Duodenal mucosa (tissue), 2 donors: ENCODE results near the gene PYCARD.
"Not testable (repeated sequence)": the region's sequence is repeated elsewhere in the genome, so short reads cannot be mapped to it uniquely, and the experiment has no call there.

Source experiments
- H3K27ac ChIP-seq: one replicate; pipeline ENCODE4 v1.7.0; 2013; ENCODE audit warnings: low read depth, low read length
- H3K27me3 ChIP-seq, 2 donors: one replicate each; pipeline ENCODE4 v1.7.0; 2013; ENCODE audit warnings: low read length in 2 of 2, control low read depth in 1 of 2; ENCODE audit not compliant: insufficient read depth in 2 of 2, control insufficient read depth in 1 of 2
- H3K36me3 ChIP-seq, 2 donors: one replicate each; pipeline ENCODE4 v1.7.0; 2013; ENCODE audit warnings: low read length in 2 of 2, control low read depth in 1 of 2; ENCODE audit not compliant: insufficient read depth in 2 of 2, control insufficient read depth in 1 of 2
- H3K4me1 ChIP-seq, 2 donors: one replicate each; pipeline ENCODE4 v1.7.0; 2013; ENCODE audit warnings: low read length in 2 of 2, control low read depth in 1 of 2; ENCODE audit not compliant: insufficient read depth in 2 of 2, control insufficient read depth in 1 of 2
- H3K4me3 ChIP-seq, 2 donors: one replicate each; pipeline ENCODE4 v1.7.0; 2013; ENCODE audit warnings: low read length in 2 of 2, low read depth in 1 of 2
- H3K9ac ChIP-seq, 2 donors: one replicate each; pipeline ENCODE4 v1.7.0; 2013; ENCODE audit warnings: low read length in 2 of 2, low read depth in 1 of 2
- H3K9me3 ChIP-seq, 2 donors: one replicate each; pipeline ENCODE4 v1.7.0; 2013; ENCODE audit warnings: low read length in 2 of 2, control low read depth in 1 of 2; ENCODE audit not compliant: control insufficient read depth in 1 of 2

PYCARD gene

DNA sequence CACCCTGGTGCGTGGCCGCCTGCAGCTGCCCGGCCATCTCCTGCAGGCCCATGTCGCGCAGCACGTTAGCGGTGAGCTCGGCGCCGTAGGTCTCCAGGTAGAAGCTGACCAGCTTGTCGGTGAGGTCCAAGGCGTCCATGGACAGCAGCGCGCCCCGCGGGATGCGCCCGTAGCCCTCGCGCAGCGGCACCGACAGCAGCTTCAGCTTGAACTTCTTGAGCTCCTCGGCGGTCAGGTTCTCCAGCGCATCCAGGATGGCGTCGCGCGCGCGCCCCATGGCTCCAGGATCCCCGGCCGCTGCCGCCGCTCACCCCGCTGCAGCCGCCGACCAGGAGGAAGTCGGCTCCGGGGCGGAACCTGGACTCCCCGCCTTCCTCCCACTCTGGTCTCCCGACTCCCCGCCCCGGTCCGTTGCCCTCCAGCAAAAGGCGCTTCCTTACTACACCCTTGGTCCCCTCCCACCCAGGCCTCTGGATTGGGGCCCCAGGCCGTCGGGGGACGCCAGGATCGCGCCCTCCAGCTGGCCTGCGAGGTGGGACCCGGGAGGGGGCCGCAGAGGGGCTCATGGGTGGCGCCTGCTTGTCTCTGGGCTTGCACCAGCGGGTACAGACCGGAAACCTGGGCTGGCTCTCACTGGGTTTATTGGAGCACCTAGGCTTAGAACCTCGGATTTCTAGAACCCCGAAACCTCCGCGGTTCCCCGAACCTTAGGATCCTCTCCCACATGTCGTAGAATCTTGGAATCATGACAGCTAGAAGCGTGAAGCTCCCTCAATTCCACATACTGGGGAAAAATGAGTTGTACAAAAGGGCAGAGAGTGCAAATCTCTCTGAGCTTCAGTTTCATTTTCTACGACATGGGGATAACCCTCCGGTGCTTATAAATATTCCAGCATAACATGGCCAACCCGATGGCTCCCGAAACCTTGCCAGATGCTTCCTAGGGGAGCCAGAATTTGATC lies at the start of gene PYCARD:
Gene PYCARD (minus strand): TSS at position 347 of the 962 bp plus-strand sequence. CDS start 70 bp downstream, at position 277.
- Histone ChIP-seq H3K9me3 (no peaks in the 10 kb centered on the region), H3K27me3 (no peaks in the 10 kb centered on the region), H3K9ac (peak within 1 kb of the TSS; percentile 69 to 95), H3K4me3 (peak within 1 kb of the TSS; percentile 93 to 96), H3K27ac (peak within 1 kb of the TSS; percentile 76), H3K36me3 (peaks cover 2 to 7% of the 10 kb centered on the region in 2 donors), H3K4me1 (peaks cover 35 to 46% of the 10 kb centered on the region in 2 donors)

- H3K4me1 ChIP-seq, result no peaks in the 10 kb centered on the region
- no peak overlapping the region for H3K4me3 ChIP-seq
- H3K9ac ChIP-seq, result no peak overlapping the region
- H3K9me3 ChIP-seq, result no peaks in the 10 kb centered on the region
- peaks cover 0 to 8% of the 10 kb centered on the region in 2 donors for H3K27me3 ChIP-seq
- H3K27ac ChIP-seq, result no peak overlapping the region
- H3K36me3 ChIP-seq, result no peaks in the 10 kb centered on the region
Measured at GRCh38 chr16:31251435-31251834, 48.9 kb upstream of the PYCARD start.

- Histone ChIP-seq H3K9ac (no peak overlapping the region), H3K27me3 (peaks cover 0 to 8% of the 10 kb centered on the region in 2 donors)
Measured at GRCh38 chr16:31250782-31251384, 48.3 kb upstream of the PYCARD start.

DNA sequence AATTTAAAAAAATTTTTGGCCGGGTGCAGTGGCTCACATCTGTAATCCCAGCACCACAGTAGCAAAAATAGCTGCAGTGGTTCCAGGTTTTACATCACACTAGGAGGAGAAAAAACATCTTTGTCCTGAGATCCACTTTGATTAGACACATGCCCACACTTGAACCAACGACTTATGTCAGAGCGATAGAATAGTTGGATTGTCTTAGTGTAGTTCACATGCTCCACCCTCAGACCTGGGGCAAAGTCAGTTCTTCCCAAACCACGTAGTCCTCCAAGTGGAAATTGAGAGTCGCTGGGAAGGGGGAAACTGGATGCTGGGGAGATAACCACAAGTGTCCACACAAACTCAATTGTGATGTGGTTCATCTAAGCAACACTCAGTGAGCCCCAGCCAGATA lies 45.8 kb upstream of the PYCARD start:
- H3K4me1 ChIP-seq, result no peaks in the 10 kb centered on the region
- no peaks in the 10 kb centered on the region for H3K9me3 ChIP-seq
- H3K9ac ChIP-seq, result no peak overlapping the region
- no peak overlapping the region for H3K4me3 ChIP-seq
- H3K36me3 ChIP-seq, result no peaks in the 10 kb centered on the region
- peaks cover 0 to 8% of the 10 kb centered on the region in 2 donors for H3K27me3 ChIP-seq
- H3K27ac ChIP-seq, result no peak overlapping the region

More at GRCh38 chr16:31250782-31251384, 48.3 kb upstream of the PYCARD start:
- H3K36me3 ChIP-seq, result no peaks in the 10 kb centered on the region
- H3K27ac ChIP-seq, result no peak overlapping the region
- no peaks in the 10 kb centered on the region for H3K9me3 ChIP-seq
- no peak overlapping the region for H3K4me3 ChIP-seq
- H3K4me1 ChIP-seq, result no peaks in the 10 kb centered on the region

- no peak overlapping the region for H3K4me3 ChIP-seq
- H3K27me3 ChIP-seq, result peaks cover 0 to 8% of the 10 kb centered on the region in 2 donors
- no peaks in the 10 kb centered on the region for H3K36me3 ChIP-seq
- H3K27ac ChIP-seq, result no peak overlapping the region
- no peak overlapping the region for H3K9ac ChIP-seq
- H3K4me1 ChIP-seq, result no peaks in the 10 kb centered on the region
- no peaks in the 10 kb centered on the region for H3K9me3 ChIP-seq
Measured at GRCh38 chr16:31246296-31246695, 43.7 kb upstream of the PYCARD start.

- H3K4me1 ChIP-seq, H3K36me3 ChIP-seq, H3K9me3 ChIP-seq, H3K27ac ChIP-seq, H3K9ac ChIP-seq, H3K27me3 ChIP-seq, H3K4me3 ChIP-seq: not testable (repeated sequence)
Measured at GRCh38 chr16:31245598-31245997, 43.0 kb upstream of the PYCARD start.

GRCh38 chr16:31243734-31244670 lies 41.4 kb upstream of the PYCARD start:
- no peaks in the 10 kb centered on the region for H3K36me3 ChIP-seq
- no peaks in the 10 kb centered on the region for H3K9me3 ChIP-seq
- no peak overlapping the region for H3K4me3 ChIP-seq
- H3K27me3 ChIP-seq, result peaks cover 0 to 5% of the 10 kb centered on the region in 2 donors
- H3K27ac ChIP-seq, result no peak overlapping the region
- H3K4me1 ChIP-seq, result no peaks in the 10 kb centered on the region
- no peak overlapping the region for H3K9ac ChIP-seq

DNA sequence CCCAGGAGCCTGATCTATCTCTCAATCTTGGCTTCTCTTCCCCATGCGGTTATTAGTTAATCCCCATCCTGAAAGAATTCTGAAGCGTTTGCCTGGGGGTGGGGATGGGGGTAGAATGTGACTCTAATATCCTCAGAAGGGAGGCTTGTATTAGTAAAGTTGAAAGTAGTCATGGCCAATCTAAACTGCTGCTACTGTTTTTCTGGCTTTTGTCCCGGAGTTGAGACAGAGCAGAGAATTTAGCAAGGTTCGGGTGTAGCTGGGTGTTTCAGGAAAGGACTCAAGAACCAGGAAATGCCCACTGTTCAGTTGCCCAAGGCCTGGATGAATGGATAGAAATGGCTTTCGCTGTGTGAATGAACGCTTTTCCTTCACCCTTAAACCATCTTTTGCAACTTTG lies 39.6 kb upstream of the PYCARD start:
- Histone ChIP-seq H3K4me1 (peaks cover 0 to 2% of the 10 kb centered on the region in 2 donors), H3K9me3 (no peaks in the 10 kb centered on the region), H3K27me3 (no peaks in the 10 kb centered on the region), H3K9ac (no peak overlapping the region), H3K36me3 (no peaks in the 10 kb centered on the region), H3K27ac (no peak overlapping the region), H3K4me3 (no peak overlapping the region)

DNA sequence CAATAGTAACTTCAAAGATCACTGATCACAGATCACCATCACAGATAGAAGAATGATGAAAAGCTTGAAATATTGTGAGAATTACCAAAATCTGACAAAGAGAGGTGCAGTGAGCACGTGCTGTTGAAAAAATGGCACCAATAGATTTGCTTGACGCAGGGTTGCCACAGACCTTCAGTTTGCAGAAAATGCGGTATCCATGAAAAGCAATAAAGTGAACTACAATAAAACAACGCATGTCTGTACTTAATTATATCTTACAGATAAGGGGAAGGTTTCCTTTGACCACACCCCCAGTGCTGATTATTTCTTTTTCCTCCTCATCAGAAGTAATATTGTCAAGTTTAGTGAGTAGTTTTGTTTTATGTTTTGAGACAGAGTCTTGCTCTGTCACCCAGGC lies 35.5 kb upstream of the PYCARD start:
- no peak overlapping the region for H3K9ac ChIP-seq
- H3K9me3 ChIP-seq, result peaks cover 0 to 4% of the 10 kb centered on the region in 2 donors
- H3K4me1 ChIP-seq, result peaks cover 0 to 2% of the 10 kb centered on the region in 2 donors
- H3K4me3 ChIP-seq, result no peak overlapping the region
- no peaks in the 10 kb centered on the region for H3K36me3 ChIP-seq
- H3K27ac ChIP-seq, result no peak overlapping the region
- no peaks in the 10 kb centered on the region for H3K27me3 ChIP-seq
